Fibroblast of skin of scalp (primary cell): ENCODE measurements around the gene C22orf23.

Experiments used
- DNase-seq: peaks from one replicate; pipeline ENCODE4 v3.0.0-alpha.2; 2013

Gene C22orf23

DNA sequence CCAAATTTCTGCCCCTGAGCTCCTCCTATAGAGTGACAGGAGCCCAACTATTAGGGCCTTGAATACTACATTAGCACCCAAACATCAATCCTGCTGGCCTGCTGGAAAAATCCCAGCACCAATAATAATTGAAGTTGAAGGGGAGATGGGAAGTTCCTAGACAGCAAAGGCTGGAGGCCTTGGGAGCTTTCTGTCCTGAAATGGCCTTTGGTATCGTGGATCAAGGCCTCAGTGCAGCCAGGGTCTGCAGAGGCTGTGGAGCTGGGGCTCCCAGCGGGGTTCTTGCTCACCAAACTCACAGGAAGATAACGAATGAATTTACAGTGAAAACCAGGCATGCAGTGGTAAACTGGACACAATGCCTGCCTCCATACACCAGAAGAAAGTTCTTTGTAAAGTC is 56.5 kb downstream of the C22orf23 start:
- DNase-seq: no peak

DNA sequence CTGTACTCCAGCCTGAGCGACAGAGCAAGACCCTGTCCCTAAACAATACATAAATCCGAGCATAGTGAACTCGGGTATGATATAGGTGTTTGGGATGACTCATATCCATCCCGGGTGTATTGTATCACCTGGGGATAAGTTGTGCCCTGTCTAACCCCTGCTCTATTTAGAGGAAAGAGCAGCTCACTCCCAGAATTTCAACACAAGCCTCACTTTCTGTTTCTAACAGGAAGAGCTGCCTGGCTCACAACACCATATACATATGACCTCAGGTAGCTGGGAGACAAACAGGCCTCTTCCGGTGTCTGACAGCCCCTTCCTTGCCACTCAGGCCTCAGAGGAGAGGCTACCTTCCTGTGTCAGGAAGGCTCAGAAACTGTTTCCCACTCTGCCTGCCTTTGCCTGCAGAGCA is 57.2 kb downstream of the C22orf23 start:
- no peak for DNase-seq

DNA sequence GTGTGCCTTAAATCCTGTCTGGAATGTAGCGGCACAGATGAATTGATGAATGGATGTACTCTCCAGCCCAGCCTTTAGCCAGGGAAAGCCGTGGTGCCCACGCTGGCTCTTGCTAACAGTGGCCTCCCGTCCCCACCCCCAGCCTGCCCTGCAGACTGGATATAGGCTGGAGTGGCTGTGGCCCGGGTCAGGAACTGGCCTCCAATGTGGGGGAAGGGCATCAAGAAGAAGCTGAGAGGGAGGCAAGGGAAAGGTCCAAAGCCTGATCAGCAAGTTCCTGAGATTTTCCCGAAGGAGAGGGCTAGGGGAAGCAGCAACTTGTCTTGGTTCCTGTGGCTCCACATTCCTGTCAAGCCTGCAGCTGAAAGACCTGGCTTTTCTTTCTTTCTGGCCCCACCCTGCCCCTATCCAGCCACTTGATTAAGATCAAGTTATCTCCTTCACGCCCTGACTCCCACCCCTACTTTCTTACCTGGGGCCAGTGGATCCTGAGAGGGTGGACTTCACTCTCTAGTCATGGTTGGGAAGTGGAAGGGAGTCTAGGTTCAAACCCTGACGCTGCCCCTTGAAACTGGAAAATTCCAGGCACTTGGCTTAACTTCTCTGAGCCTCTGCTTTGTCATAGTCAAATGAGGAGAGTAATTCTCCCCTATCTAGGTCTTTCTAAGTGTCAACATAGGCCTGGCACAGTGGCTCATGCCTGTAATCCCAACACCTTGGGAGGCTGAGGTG is 58.3 kb downstream of the C22orf23 start:
- no peak for DNase-seq

DNA sequence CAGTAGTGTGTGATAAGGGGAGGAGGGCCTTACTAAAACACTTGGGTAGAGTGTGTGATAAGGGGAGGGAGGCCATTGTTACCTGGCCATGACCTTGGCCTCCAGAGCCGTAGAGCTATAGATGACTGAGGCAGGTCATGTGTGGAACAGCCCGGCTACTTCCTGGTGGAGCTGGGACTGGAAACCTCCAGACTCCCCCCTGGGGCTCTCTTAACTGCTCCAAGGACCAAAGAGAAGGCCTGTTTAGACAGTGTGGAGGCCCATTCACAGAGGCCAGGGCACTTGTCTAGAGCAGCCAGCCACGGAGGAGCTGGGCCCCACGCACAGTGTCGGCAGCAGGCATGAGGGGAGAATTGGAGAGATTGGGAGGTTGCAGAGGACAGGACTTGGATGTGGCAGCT is 59.8 kb downstream of the C22orf23 start:
- DNase-seq: no peak
